ENCODE measurements around the gene WFS1. TPM values are rescaled to one million over a fixed set of nuclear protein-coding genes. Genes with fewer than 3 reads are reported as not detected.

WFS1 gene
- polyA plus RNA-seq, 1 experiment = 46.8 TPM

- POLR2A ChIA-PET = no interaction called here
- peaks cover 4% of the 10 kb centered on the region; the same call in 1 of the 2 replicates for H3K9me3 ChIP-seq (ENCODE audit: control insufficient read depth, insufficient read depth, low read length)
- CTCF ChIA-PET = interaction anchor here (1.0 to 1.6 kb wide), 2 partner anchors 25 to 26 kb away, joined by 3 to 4 read pairs; no protein-coding TSS in a partner anchor
- TF ChIP-seq CTCF (IDR thresholded peaks at IDR 0.05; ENCODE audit: low read depth, low read length) = no peak
- no peak for DNase-seq (ENCODE audit: low read depth, low spot score)
- H3K4me3 ChIP-seq (ENCODE audit: low read depth, low read length) = no peak overlapping the region
- no peak overlapping the region for H3K27ac ChIP-seq (ENCODE audit: low read depth, low read length)
- peaks cover 15% of the 10 kb centered on the region for H3K27me3 ChIP-seq (ENCODE audit: control insufficient read depth, insufficient read depth, low read length)
Observed at GRCh38 chr4:6224735-6225134, 44.9 kb upstream of the WFS1 start.

- no peak overlapping the region for H3K4me3 ChIP-seq (ENCODE audit: low read depth, low read length)
- H3K27ac ChIP-seq (ENCODE audit: low read depth, low read length) = no peak overlapping the region
- no peak for TF ChIP-seq CTCF (IDR thresholded peaks at IDR 0.05; ENCODE audit: low read depth, low read length)
- peaks cover 4% of the 10 kb centered on the region; the same call in 1 of the 2 replicates for H3K9me3 ChIP-seq (ENCODE audit: control insufficient read depth, insufficient read depth, low read length)
- POLR2A ChIA-PET = no interaction called here
- CTCF ChIA-PET = interaction anchor here (1.0 to 1.6 kb wide), 3 partner anchors 24 to 25 kb away, joined by 3 to 4 read pairs (median 3); no protein-coding TSS in a partner anchor
- no peak for DNase-seq (ENCODE audit: low read depth, low spot score)
- H3K27me3 ChIP-seq (ENCODE audit: control insufficient read depth, insufficient read depth, low read length) = peaks cover 12% of the 10 kb centered on the region
Observed at GRCh38 chr4:6225469-6225868, 44.2 kb upstream of the WFS1 start.

GRCh38 chr4:6226506-6226905 is 43.1 kb upstream of the WFS1 start:
- POLR2A ChIA-PET = no interaction called here
- DNase-seq (ENCODE audit: low read depth, low spot score) = no peak
- no peak for TF ChIP-seq CTCF (IDR thresholded peaks at IDR 0.05; ENCODE audit: low read depth, low read length)

GRCh38 chr4:6227412-6228157 is 42.1 kb upstream of the WFS1 start:
- DNase-seq (ENCODE audit: low read depth, low spot score) = no peak
- Histone ChIP-seq H3K9me3 (ENCODE audit: control insufficient read depth, insufficient read depth, low read length) (peaks cover under 1% of the 10 kb centered on the region; the same call in 1 of the 2 replicates), H3K27ac (ENCODE audit: low read depth, low read length) (no peak overlapping the region), H3K4me3 (ENCODE audit: low read depth, low read length) (no peak overlapping the region), H3K27me3 (ENCODE audit: control insufficient read depth, insufficient read depth, low read length) (peaks cover 7% of the 10 kb centered on the region)
- ChIA-PET CTCF (no interaction called here), POLR2A (no interaction called here)
- no peak for TF ChIP-seq CTCF (IDR thresholded peaks at IDR 0.05; ENCODE audit: low read depth, low read length)

More at GRCh38 chr4:6226506-6226905, 43.1 kb upstream of the WFS1 start:
- peaks cover 4% of the 10 kb centered on the region; the same call in 1 of the 2 replicates for H3K9me3 ChIP-seq (ENCODE audit: control insufficient read depth, insufficient read depth, low read length)
- H3K27me3 ChIP-seq (ENCODE audit: control insufficient read depth, insufficient read depth, low read length) = peaks cover 7% of the 10 kb centered on the region
- no peak overlapping the region for H3K4me3 ChIP-seq (ENCODE audit: low read depth, low read length)
- no peak overlapping the region for H3K27ac ChIP-seq (ENCODE audit: low read depth, low read length)
- CTCF ChIA-PET = interaction anchor here (1.0 kb wide), 1 partner anchor 24 kb away, joined by 3 read pairs; no protein-coding TSS in a partner anchor

Data from AG04450 (cell line).